Aorta (tissue), 5 donors: Measurements from ENCODE around the gene SZT2. TPM values are rescaled to one million over a fixed set of nuclear protein-coding genes. Genes with fewer than 3 reads are reported as not detected.

ENCODE experiments used
- ATAC-seq: fragments of 200-7000 bp; cut with Tn5 transposase; one replicate; pipeline ENCODE4 v1.9.1; 2022; ENCODE audit warnings: moderate library complexity; ENCODE audit not compliant: low FRiP score
- DNase-seq, 2 donors: peaks; one replicate each; pipeline ENCODE4 v3.0.0-alpha.2; 2020
- H3K27ac ChIP-seq, 2 donors: one replicate each; pipeline ENCODE4 v1.5.1; 2013; ENCODE audit warnings: low read length in 2 of 2, mild to moderate bottlenecking in 2 of 2, moderate library complexity in 2 of 2, control low read depth in 1 of 2, inconsistent platforms in 1 of 2, low read depth in 1 of 2
- H3K27me3 ChIP-seq, 2 donors: one replicate each; pipeline ENCODE4 v1.6.1; 2013; ENCODE audit warnings: control low read depth in 1 of 2, low read length in 1 of 2, mild to moderate bottlenecking in 1 of 2, moderate library complexity in 1 of 2; ENCODE audit not compliant: insufficient read depth in 2 of 2, control insufficient read depth in 1 of 2
- H3K36me3 ChIP-seq, 2 donors: one replicate each; pipeline ENCODE4 v1.6.1; 2013; ENCODE audit warnings: control low read depth in 1 of 2, low read length in 1 of 2, mild to moderate bottlenecking in 1 of 2; ENCODE audit not compliant: insufficient read depth in 2 of 2, control insufficient read depth in 1 of 2
- H3K4me1 ChIP-seq, 2 donors: one replicate each; pipeline ENCODE4 v1.6.1; 2013; ENCODE audit warnings: low read length in 2 of 2, control low read depth in 1 of 2, mild to moderate bottlenecking in 1 of 2, moderate library complexity in 1 of 2; ENCODE audit not compliant: insufficient read depth in 2 of 2, control insufficient read depth in 1 of 2
- H3K4me3 ChIP-seq, 2 donors: one replicate each; pipeline ENCODE4 v1.5.1; 2013; ENCODE audit warnings: low read length in 2 of 2, control low read depth in 1 of 2, mild to moderate bottlenecking in 1 of 2
- H3K9me3 ChIP-seq: one replicate; pipeline ENCODE4 v1.6.1; 2013; ENCODE audit warnings: mild to moderate bottlenecking, low read length; ENCODE audit not compliant: control insufficient read depth
- WGBS, 2 donors: extraction: QIAGEN DNeasy Blood & Tissue Kit; methylation state at CpG; one replicate each; pipeline ENCODE4 v1.1.7; 2013; 5-methylcytosine and 5-hydroxymethylcytosine counted together
- intact Hi-C, 2 donors: fragments of 100-400 bp; cut with DNase I; formaldehyde crosslinking; loops; one replicate each; pipeline versions ENCODE4 v1.14.2 to v1.15.0; 2022
- polyA plus RNA-seq, 2 donors: library from polyadenylated mRNA; stranded (reverse); fragments of 200-250 nt; gene quantifications; one replicate each; pipeline ENCODE4 v1.2.3, GENCODE V29; 2013
- total RNA-seq, 2 donors: library from RNA; stranded (reverse); fragmentation: NEBNext Ultra II Directional; extraction: Animal tissue kit (Norgen Biotek cat#: 25700); gene quantifications; one replicate each; pipeline ENCODE4 v1.2.1, GENCODE V29; 2021
- donor health status: healthy with polysubstance abuse.
- donor health status: Bipolar disorder and iron deficiency.
- donor health status: DM: no; HTN: no; CAD: no.
- donor health status: DM: no; HTN: no; CAD: no.
- donor health status: DM: yes; HTN: yes; CAD: no.

SZT2 gene
- total and polyA plus RNA-seq, 4 donors: 5.6 to 91.5 (median 46.6) TPM

DNA sequence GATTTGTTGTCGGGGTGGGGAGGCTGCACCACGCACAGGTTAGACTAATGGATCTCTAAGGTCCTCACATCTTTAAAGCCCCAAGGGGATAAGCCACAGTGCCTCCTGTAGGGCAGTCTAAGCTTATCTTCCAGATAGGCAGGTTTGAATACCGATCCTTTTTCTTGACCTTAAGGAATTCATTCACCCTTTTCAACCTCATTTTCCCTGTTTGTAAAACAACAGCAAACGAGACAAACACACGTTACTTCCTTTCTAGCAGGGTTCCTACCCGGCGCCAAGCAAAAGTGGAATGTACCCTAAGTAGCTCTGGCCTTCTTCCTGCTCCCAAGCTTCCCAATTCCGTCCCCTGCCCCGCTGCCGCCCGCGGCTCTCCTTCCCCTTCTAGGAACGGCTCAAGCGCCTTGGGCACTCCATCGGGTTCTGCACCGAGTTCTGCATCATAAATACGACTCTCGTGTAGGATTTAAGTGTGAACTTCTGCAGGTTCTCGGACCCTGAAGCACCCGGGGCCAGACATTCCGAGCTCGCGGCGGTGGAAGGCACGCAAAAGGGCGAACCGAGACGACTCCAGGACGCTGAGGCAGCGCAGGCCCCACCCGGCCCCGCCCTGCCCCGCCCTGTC, 31.5 kb upstream of the SZT2 start:
- WGBS, 2 donors: 1% methylated on average over 33 of the region's 33 CpGs
- peak overlapping the region; percentile 38 to 58 for H3K27ac ChIP-seq
- intact Hi-C loops: no loop called here

DNA sequence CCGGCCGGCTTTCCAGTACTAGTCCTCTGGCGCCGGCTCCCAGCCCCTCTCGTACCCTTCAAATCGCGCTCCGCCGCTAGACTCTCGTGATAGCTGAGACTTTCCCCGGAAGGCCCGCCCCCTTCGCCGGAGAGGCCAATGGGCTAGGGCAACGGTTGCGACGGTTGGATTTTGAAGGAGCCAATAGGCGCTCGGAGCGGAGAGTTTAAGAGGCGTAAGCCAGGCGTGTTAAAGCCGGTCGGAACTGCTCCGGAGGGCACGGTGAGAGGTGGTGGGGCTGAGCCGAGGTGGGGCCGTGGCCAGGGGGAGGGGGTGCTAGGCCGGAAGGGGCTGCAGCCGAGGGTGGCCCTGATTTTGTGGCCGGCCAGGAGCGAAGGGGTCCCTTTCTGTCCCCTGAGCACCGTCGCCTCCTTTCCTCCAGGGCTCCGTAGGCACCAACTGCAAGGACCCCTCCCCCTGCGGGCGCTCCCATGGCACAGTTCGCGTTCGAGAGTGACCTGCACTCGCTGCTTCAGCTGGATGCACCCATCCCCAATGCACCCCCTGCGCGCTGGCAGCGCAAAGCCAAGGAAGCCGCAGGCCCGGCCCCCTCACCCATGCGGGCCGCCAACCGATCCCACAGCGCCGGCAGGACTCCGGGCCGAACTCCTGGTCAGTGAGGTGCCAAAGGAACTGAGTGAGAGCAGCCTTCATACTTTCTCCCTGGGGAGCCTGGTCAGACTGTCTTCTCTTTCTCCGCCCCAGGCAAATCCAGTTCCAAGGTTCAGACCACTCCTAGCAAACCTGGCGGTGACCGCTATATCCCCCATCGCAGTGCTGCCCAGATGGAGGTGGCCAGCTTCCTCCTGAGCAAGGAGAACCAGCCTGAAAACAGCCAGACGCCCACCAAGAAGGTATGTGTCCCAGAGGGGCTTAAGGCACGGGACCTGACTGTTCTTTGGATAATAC, 30.7 kb upstream of the SZT2 start, which contains the start of gene CDC20:
CDC20 (plus strand) TSS at position 236 of the 948 bp plus-strand sequence; CDS start at position 471, 235 bp downstream.
- intact Hi-C loops: no loop called here
- peak within 1 kb of the TSS; percentile 22 to 60 for H3K4me3 ChIP-seq
- ATAC-seq: peak; percentile 100
- no peaks in the 10 kb centered on the region for H3K9me3 ChIP-seq
- H3K27ac ChIP-seq: peak within 1 kb of the TSS; percentile 38 to 58
- H3K36me3 ChIP-seq: peaks cover 0 to 4% of the 10 kb centered on the region in 2 donors
- H3K27me3 ChIP-seq: no peaks in the 10 kb centered on the region
- H3K4me1 ChIP-seq: no peaks in the 10 kb centered on the region
- 1 to 2% methylated on average over 57 to 59 of the region's 59 CpGs for WGBS, 2 donors
- peak; percentile 99 to 100 for DNase-seq

More for the DNA sequence above, 31.5 kb upstream of the SZT2 start:
- Histone ChIP-seq H3K4me3 (peak overlapping the region; percentile 22 to 60), H3K36me3 (no peaks in the 10 kb centered on the region), H3K4me1 (no peaks in the 10 kb centered on the region), H3K27me3 (no peaks in the 10 kb centered on the region), H3K9me3 (no peaks in the 10 kb centered on the region)
- DNase-seq (no peak), ATAC-seq (no peak)

DNA sequence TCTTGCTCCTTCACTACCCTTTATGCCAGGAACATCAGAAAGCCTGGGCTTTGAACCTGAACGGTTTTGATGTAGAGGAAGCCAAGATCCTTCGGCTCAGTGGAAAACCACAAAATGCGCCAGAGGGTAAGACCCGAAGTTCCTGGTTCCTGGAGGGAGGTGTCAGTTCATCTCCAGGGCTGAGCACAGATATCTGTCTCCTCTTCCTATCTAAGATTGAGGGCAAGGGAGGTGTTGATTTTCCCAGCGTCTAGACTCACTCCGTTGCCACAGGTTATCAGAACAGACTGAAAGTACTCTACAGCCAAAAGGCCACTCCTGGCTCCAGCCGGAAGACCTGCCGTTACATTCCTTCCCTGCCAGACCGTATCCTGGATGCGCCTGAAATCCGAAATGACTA, 30.0 kb upstream of the SZT2 start:
- DNase-seq: no peak
- Histone ChIP-seq H3K36me3 (peaks cover 0 to 8% of the 10 kb centered on the region in 2 donors), H3K9me3 (no peaks in the 10 kb centered on the region), H3K27me3 (no peaks in the 10 kb centered on the region), H3K27ac (no peak overlapping the region), H3K4me1 (no peaks in the 10 kb centered on the region), H3K4me3 (no peak overlapping the region)
- ATAC-seq: no peak
- intact Hi-C loops: no loop called here
- 39 to 40% methylated on average over 11 of the region's 11 CpGs for WGBS, 2 donors

DNA sequence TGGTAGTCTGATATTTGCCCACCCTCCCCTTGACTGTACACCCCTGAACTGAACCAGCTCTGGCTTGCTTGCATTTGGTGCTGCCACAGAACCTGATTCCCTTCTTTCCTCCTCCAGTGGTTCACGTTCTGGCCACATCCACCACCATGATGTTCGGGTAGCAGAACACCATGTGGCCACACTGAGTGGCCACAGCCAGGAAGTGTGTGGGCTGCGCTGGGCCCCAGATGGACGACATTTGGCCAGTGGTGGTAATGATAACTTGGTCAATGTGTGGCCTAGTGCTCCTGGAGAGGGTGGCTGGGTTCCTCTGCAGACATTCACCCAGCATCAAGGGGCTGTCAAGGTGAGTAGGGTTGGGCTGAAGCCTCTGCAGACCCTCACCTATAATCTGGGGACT, 29.1 kb upstream of the SZT2 start:
- Histone ChIP-seq H3K9me3 (no peaks in the 10 kb centered on the region), H3K4me3 (no peak overlapping the region), H3K36me3 (peaks cover 0 to 8% of the 10 kb centered on the region in 2 donors), H3K4me1 (no peaks in the 10 kb centered on the region), H3K27me3 (no peaks in the 10 kb centered on the region), H3K27ac (no peak overlapping the region)
- WGBS, 2 donors: 62 to 66% methylated on average over 4 of the region's 4 CpGs
- DNase-seq (no peak), ATAC-seq (no peak)
- intact Hi-C loops: no loop called here

DNA sequence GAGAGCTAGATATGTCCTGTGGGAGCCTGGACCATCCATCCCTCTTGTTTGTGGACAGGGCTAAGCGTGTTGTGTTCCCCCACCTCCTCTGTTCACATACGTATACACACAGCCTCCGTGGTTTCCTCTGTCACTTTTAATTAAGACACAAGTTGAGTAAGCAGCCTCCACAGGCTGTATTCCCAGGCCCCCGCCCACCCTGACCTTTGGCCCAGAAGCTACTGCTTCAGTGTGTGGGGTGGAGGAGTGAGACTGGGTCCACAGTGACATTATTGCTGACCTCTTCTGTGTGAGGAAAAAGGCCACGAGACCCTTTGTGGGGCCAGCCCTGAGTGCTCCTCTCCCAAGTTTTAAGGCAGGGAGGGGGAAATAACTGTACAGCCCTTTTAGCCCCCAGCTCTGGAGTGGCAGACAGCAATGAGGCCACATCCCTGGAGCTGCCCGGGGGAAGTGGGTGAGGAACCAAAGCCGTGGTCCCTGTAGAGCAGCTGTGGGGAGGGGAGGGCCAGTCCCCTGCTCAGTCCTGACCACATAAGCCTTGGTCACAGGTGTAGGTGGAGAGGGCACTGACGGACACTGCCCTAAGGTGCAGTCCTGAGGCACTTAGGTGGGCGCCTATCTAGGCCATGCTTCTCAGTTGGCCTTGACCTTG, 26.3 kb upstream of the SZT2 start:
- Histone ChIP-seq H3K27me3 (no peaks in the 10 kb centered on the region), H3K27ac (no peak overlapping the region), H3K4me1 (no peaks in the 10 kb centered on the region), H3K9me3 (no peaks in the 10 kb centered on the region), H3K4me3 (no peak overlapping the region), H3K36me3 (peaks cover 0 to 8% of the 10 kb centered on the region in 2 donors)
- 74 to 77% methylated on average over 9 of the region's 9 CpGs for WGBS, 2 donors
- ATAC-seq (no peak), DNase-seq (no peak)
- intact Hi-C loops: no loop called here

DNA sequence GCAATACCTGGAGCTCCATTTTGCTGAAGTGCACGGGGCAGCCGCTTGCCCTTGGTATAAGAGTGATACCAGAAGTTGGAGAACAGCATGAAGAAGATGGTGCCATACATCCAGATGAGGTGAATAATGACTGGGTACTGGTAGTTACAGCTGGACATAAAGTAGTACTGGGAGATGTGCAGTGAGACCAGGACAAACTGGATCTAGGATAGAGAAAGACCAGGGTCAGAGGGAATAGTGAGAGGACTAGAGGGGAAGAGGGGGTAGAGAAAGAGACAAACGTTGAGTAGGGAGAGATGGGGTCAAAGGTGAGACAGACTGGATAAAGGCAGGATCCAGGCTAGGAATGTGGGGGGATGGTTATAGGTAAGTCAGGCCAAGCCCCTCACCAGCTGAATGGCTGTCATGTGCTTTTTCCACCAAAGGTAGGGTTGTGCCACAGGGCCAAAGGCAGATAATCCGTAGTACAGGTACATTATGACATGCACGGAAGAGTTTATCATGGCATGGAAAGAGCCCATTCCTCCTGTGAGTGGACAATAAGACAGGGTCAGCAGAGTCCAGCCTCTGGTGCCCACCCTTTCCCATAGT, 25.7 kb upstream of the SZT2 start:
- Histone ChIP-seq H3K27ac (no peak overlapping the region), H3K36me3 (peaks cover 0 to 8% of the 10 kb centered on the region in 2 donors), H3K27me3 (no peaks in the 10 kb centered on the region), H3K4me3 (no peak overlapping the region), H3K4me1 (peaks cover 0 to 4% of the 10 kb centered on the region in 2 donors), H3K9me3 (no peaks in the 10 kb centered on the region)
- no peak for DNase-seq
- whole genome bisulfite sequencing, 2 donors: 80 to 82% methylated on average over 5 of the region's 5 CpGs
- intact Hi-C loops: no loop called here
- no peak for ATAC-seq

DNA sequence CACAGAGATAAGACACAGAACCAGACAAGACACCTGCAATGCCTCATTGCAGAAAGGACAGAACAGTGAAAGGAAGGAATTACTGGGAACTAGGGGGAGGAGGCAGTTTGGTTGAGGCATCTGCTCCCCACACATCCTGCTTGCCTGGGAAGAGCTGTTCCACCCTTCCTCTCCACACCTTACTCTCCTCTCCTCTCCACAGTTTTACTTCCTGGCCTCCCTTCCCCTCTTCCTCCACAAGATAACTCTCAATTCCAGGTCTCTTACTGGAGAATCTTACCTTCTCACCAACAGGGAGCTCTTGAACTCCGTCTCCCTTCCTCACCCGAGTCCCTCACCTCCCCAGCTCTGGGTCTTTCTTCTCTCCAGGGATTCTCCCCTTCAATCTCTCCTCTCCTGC, 24.0 kb upstream of the SZT2 start:
- 72 to 81% methylated on average over 2 of the region's 2 CpGs for WGBS, 2 donors
- intact Hi-C loops: no loop called here

DNA sequence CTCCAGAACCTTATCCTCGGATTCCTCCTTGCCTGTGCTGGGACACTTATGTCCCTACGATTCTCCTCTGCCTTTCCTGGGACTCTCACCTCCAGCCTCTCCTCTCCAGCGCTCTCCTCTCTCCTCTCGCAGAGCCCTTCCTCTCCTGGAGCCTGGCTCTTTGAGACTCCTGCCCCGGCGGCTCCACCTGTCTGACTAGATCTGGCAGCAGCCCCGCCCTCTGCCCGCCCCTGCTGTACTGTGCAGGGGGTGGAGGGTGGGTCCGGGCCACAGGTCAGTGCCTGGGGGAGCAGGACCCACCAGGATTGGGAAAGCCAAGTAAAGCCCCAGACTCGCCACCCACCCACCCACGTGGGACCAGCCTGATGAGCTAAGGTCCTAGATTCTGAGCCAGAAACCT, 23.5 kb upstream of the SZT2 start:
- intact Hi-C loops: no loop called here
- Histone ChIP-seq H3K4me1 (peaks cover 0 to 4% of the 10 kb centered on the region in 2 donors), H3K9me3 (no peaks in the 10 kb centered on the region), H3K27ac (no peak overlapping the region), H3K36me3 (peaks cover 0 to 8% of the 10 kb centered on the region in 2 donors), H3K27me3 (no peaks in the 10 kb centered on the region), H3K4me3 (no peak overlapping the region)
- no peak for ATAC-seq
- peak in 1 of 2 donors; percentile 57 for DNase-seq
- 54 to 66% methylated on average over 10 to 11 of the region's 11 CpGs for WGBS, 2 donors

More for the DNA sequence above, 24.0 kb upstream of the SZT2 start:
- DNase-seq (no peak), ATAC-seq (no peak)
- Histone ChIP-seq H3K27ac (no peak overlapping the region), H3K36me3 (peaks cover 0 to 8% of the 10 kb centered on the region in 2 donors), H3K27me3 (no peaks in the 10 kb centered on the region), H3K4me1 (peaks cover 0 to 4% of the 10 kb centered on the region in 2 donors), H3K9me3 (no peaks in the 10 kb centered on the region), H3K4me3 (no peak overlapping the region)
